Thymus (tissue), 2 donors: ENCODE measurements around the gene GJC3. TPM values are rescaled to one million over a fixed set of nuclear protein-coding genes. Genes with fewer than 3 reads are reported as not detected.

ENCODE experiments used
- polyA plus RNA-seq: library from polyadenylated mRNA; stranded (reverse); fragments of 200-250 nt; gene quantifications from one replicate; pipeline ENCODE4 v1.2.3, GENCODE V29; 2013
- total RNA-seq: library from RNA; stranded (reverse); fragments of 120-200 nt; gene quantifications from one replicate; pipeline ENCODE4 v1.2.4, GENCODE V29; 2013
- donor health status: healthy.

Gene GJC3
- total and polyA plus RNA-seq, 2 donors: 0.11 to 0.14 TPM

Other genes with a start within 250 kb of the GJC3 start
- gene CYP3A5, start 249.6 kb downstream of the GJC3 start, total RNA-seq: 2.1 TPM
- gene CYP3A5, start 249.6 kb downstream of the GJC3 start, polyA plus RNA-seq: 20.8 TPM
- gene CYP3A7, start 194.4 kb downstream of the GJC3 start, total RNA-seq: 0.99 TPM
- 11.4 TPM for gene CYP3A7, start 194.4 kb downstream of the GJC3 start, polyA plus RNA-seq
- gene CYP3A4, start 145.4 kb downstream of the GJC3 start, total RNA-seq: 11.0 TPM
- 11.1 TPM for gene CYP3A4, start 145.4 kb downstream of the GJC3 start, polyA plus RNA-seq
- gene CYP3A43, start 101.6 kb downstream of the GJC3 start, total RNA-seq: not detected
- 0.07 TPM for gene CYP3A43, start 101.6 kb downstream of the GJC3 start, polyA plus RNA-seq
- not detected for gene OR2AE1, start 52.6 kb downstream of the GJC3 start, total RNA-seq
- gene OR2AE1, start 52.6 kb downstream of the GJC3 start, polyA plus RNA-seq: 0.07 TPM
- gene TRIM4, start 10.1 kb downstream of the GJC3 start, total RNA-seq: 21.6 TPM
- 22.6 TPM for gene TRIM4, start 10.1 kb downstream of the GJC3 start, polyA plus RNA-seq
- gene AZGP1, start 46.4 kb upstream of the GJC3 start, total RNA-seq: 0.76 TPM
- gene AZGP1, start 46.4 kb upstream of the GJC3 start, polyA plus RNA-seq: 4.7 TPM
- gene ZKSCAN1, start 86.0 kb upstream of the GJC3 start, total RNA-seq: 61.4 TPM
- 17.8 TPM for gene ZKSCAN1, start 86.0 kb upstream of the GJC3 start, polyA plus RNA-seq
- 10.8 TPM for gene ZSCAN21, start 120.2 kb upstream of the GJC3 start, total RNA-seq
- 8.3 TPM for gene ZSCAN21, start 120.2 kb upstream of the GJC3 start, polyA plus RNA-seq
- 25.9 TPM for gene ZNF3, start 152.1 kb upstream of the GJC3 start, total RNA-seq
- gene ZNF3, start 152.1 kb upstream of the GJC3 start, polyA plus RNA-seq: 20.1 TPM
- 49.1 TPM for gene COPS6, start 159.3 kb upstream of the GJC3 start, total RNA-seq
- gene COPS6, start 159.3 kb upstream of the GJC3 start, polyA plus RNA-seq: 81.1 TPM
- gene MCM7, start 171.8 kb upstream of the GJC3 start, total RNA-seq: 231 TPM
- 111 TPM for gene MCM7, start 171.8 kb upstream of the GJC3 start, polyA plus RNA-seq
- gene AP4M1, start 172.0 kb upstream of the GJC3 start, total RNA-seq: 12.7 TPM
- 14.2 TPM for gene AP4M1, start 172.0 kb upstream of the GJC3 start, polyA plus RNA-seq
- 10.2 TPM for gene TAF6, start 189.7 kb upstream of the GJC3 start, total RNA-seq
- gene TAF6, start 189.7 kb upstream of the GJC3 start, polyA plus RNA-seq: 25.7 TPM
- gene CNPY4, start 190.0 kb upstream of the GJC3 start, total RNA-seq: 27.9 TPM
- gene CNPY4, start 190.0 kb upstream of the GJC3 start, polyA plus RNA-seq: 19.0 TPM
- 3.1 TPM for gene MBLAC1, start 197.3 kb upstream of the GJC3 start, total RNA-seq
- 2.0 TPM for gene MBLAC1, start 197.3 kb upstream of the GJC3 start, polyA plus RNA-seq
- gene LAMTOR4, start 219.3 kb upstream of the GJC3 start, total RNA-seq: 142 TPM
- gene LAMTOR4, start 219.3 kb upstream of the GJC3 start, polyA plus RNA-seq: 448 TPM
- 19.8 TPM for gene TRAPPC14, start 229.1 kb upstream of the GJC3 start, total RNA-seq
- gene TRAPPC14, start 229.1 kb upstream of the GJC3 start, polyA plus RNA-seq: 46.9 TPM
- gene GAL3ST4, start 239.0 kb upstream of the GJC3 start, total RNA-seq: 11.9 TPM
- 12.8 TPM for gene GAL3ST4, start 239.0 kb upstream of the GJC3 start, polyA plus RNA-seq
- 11.2 TPM for gene GPC2, start 247.8 kb upstream of the GJC3 start, total RNA-seq
- gene GPC2, start 247.8 kb upstream of the GJC3 start, polyA plus RNA-seq: 8.5 TPM
- gene STAG3, start 248.3 kb upstream of the GJC3 start, total RNA-seq: 59.1 TPM
- 36.0 TPM for gene STAG3, start 248.3 kb upstream of the GJC3 start, polyA plus RNA-seq